B cell (primary cell): ENCODE data around the gene SLC25A4.

Experiments used
- EZH2 ChIP-seq: IDR thresholded peaks from 2 replicates; pipeline ENCODE4 v1.6.1; 2012; ENCODE audit warnings: borderline replicate concordance, low read depth, mild to moderate bottlenecking, moderate library complexity, low read length; ENCODE audit not compliant: insufficient read depth, poor library complexity, severe bottlenecking
- TF ChIP-seq, protein P1 (sequence below): fragments of 200-600 bp; IDR thresholded peaks from one replicate; pipeline ENCODE4 v1.8.0; 2022; ENCODE audit warnings: antibody characterized with exemption, mild to moderate bottlenecking

DNA sequence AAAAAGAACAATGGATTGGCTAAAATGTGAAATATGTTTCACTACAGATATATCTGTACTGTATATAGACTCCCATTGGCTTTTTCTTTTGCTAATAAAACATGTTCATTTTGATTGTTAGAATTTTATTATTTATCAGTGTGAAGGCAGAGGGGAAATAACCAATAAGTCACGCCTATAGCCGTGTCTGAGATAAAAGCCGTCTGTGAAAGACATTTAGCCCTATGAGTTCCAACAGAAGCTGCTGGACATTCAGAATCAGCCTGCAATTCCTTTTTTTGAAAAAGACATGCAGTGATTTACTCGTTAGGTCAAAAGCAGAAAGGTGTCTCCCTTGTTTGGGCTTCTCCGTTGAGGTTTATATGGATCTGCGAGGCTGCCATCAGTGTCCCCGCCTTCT lies 24.2 kb upstream of the SLC25A4 start:
- TF ChIP-seq, protein P1, sequence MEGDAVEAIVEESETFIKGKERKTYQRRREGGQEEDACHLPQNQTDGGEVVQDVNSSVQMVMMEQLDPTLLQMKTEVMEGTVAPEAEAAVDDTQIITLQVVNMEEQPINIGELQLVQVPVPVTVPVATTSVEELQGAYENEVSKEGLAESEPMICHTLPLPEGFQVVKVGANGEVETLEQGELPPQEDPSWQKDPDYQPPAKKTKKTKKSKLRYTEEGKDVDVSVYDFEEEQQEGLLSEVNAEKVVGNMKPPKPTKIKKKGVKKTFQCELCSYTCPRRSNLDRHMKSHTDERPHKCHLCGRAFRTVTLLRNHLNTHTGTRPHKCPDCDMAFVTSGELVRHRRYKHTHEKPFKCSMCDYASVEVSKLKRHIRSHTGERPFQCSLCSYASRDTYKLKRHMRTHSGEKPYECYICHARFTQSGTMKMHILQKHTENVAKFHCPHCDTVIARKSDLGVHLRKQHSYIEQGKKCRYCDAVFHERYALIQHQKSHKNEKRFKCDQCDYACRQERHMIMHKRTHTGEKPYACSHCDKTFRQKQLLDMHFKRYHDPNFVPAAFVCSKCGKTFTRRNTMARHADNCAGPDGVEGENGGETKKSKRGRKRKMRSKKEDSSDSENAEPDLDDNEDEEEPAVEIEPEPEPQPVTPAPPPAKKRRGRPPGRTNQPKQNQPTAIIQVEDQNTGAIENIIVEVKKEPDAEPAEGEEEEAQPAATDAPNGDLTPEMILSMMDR, result no peak
- TF ChIP-seq EZH2, result no peak
